Natural killer cell (primary cell): Measurements from ENCODE around the gene ZNF420. TPM values are rescaled to one million over a fixed set of nuclear protein-coding genes. Genes with fewer than 3 reads are reported as not detected.
"Not testable (repeated sequence)": the region's sequence is repeated elsewhere in the genome, so short reads cannot be mapped to it uniquely, and the experiment has no call there.

Experiments
- ATAC-seq, 3 donors: fragments of 150-1000 bp in 2 of 3; fragments of 200-7000 bp in 1 of 3; cut with Tn5 transposase; 1 replicate in 1 of 3; 2 replicates in 2 of 3; pipeline ENCODE4 v1.10.0; 2021; ENCODE audit warnings: mild to moderate bottlenecking in 2 of 3, moderate library complexity in 2 of 3
- DNase-seq, 2 donors: peaks; one replicate each; pipeline versions ENCODE4 v3.0.0 to v3.0.0-alpha.2; 2013 to 2021; ENCODE audit warnings: mixed read lengths in 1 of 2
- H3K27ac ChIP-seq: one replicate; pipeline ENCODE4 v1.5.1; 2013; ENCODE audit warnings: mild to moderate bottlenecking, low read length
- H3K27me3 ChIP-seq: one replicate; pipeline ENCODE4 v1.6.1; 2013; ENCODE audit warnings: low read length; ENCODE audit not compliant: control insufficient read depth, insufficient read depth
- H3K36me3 ChIP-seq: one replicate; pipeline ENCODE4 v1.6.1; 2013; ENCODE audit warnings: low read length; ENCODE audit not compliant: control insufficient read depth, insufficient read depth
- H3K4me1 ChIP-seq: one replicate; pipeline ENCODE4 v1.6.1; 2013; ENCODE audit warnings: low read length; ENCODE audit not compliant: control insufficient read depth, insufficient read depth
- H3K4me3 ChIP-seq: one replicate; pipeline ENCODE4 v1.5.1; 2013; ENCODE audit warnings: low read length
- H3K9me3 ChIP-seq: one replicate; pipeline ENCODE4 v1.6.1; 2013; ENCODE audit warnings: low read length; ENCODE audit not compliant: control insufficient read depth, insufficient read depth
- H3K27ac Mint-ChIP-seq, 2 donors: one replicate each; pipeline ENCODE4 v1.8.0; 2022; ENCODE audit warnings: mild to moderate bottlenecking in 2 of 2, mixed read lengths in 2 of 2, moderate library complexity in 1 of 2
- H3K27me3 Mint-ChIP-seq, 2 donors: one replicate each; pipeline ENCODE4 v1.8.0; 2022; ENCODE audit warnings: low read depth in 2 of 2, mixed read lengths in 2 of 2
- H3K36me3 Mint-ChIP-seq: one replicate; pipeline ENCODE4 v1.8.0; 2022; ENCODE audit warnings: mixed read lengths
- H3K4me1 Mint-ChIP-seq, 2 donors: one replicate each; pipeline ENCODE4 v1.8.0; 2022; ENCODE audit warnings: mixed read lengths in 2 of 2
- H3K4me3 Mint-ChIP-seq: one replicate; pipeline ENCODE4 v1.8.0; 2022; ENCODE audit warnings: mild to moderate bottlenecking, moderate library complexity, mixed read lengths
- H3K9me3 Mint-ChIP-seq, 2 donors: one replicate each; pipeline ENCODE4 v1.8.0; 2022; ENCODE audit warnings: mixed read lengths in 2 of 2
- CTCF ChIP-seq: fragments of 200-600 bp; IDR thresholded peaks from one replicate; pipeline ENCODE4 v1.8.0; 2022; ENCODE audit warnings: antibody characterized with exemption
- WGBS: methylation state at CpG from one replicate; pipeline ENCODE4 v1.1.7; 2013; ENCODE audit warnings: missing lambda C conversion rate; ENCODE audit not compliant: insufficient coverage; 5-methylcytosine and 5-hydroxymethylcytosine counted together
- intact Hi-C: fragments of 100-400 bp; cut with micrococcal nuclease; formaldehyde crosslinking; loops from one replicate; pipeline ENCODE4 v1.14.2; 2022
- total RNA-seq, 4 donors: library from RNA; stranded (reverse); fragments of 120-200 nt in 1 of 4; gene quantifications; one replicate each; pipeline versions ENCODE4 v1.2.3 to v1.2.4, GENCODE V29; 2013 to 2022

ZNF420 gene
- total RNA-seq, 3 donors from 2014 or later (not counting 1 experiment from before 2014, with no cell fraction given) = 6.4 to 15.6 (median 10.2) TPM

- peaks cover 30% of the 10 kb centered on the region for H3K9me3 ChIP-seq
- no peak for ATAC-seq
- Mint-ChIP-seq H3K9me3 (peaks cover 20 to 31% of the 10 kb centered on the region in 2 donors), H3K36me3 (peaks cover 65% of the 10 kb centered on the region), H3K27ac (no peak overlapping the region), H3K27me3 (no peaks in the 10 kb centered on the region), H3K4me3 (no peak overlapping the region), H3K4me1 (peaks cover 0 to 4% of the 10 kb centered on the region in 2 donors)
- DNase-seq = no peak
- H3K4me1 ChIP-seq = no peaks in the 10 kb centered on the region
- no CpG with 5 or more reads among the region's 1 CpG for WGBS
- intact Hi-C loops = no loop called here
- H3K27ac ChIP-seq = no peak overlapping the region
- peaks cover 56% of the 10 kb centered on the region for H3K36me3 ChIP-seq
- no peaks in the 10 kb centered on the region for H3K27me3 ChIP-seq
- H3K4me3 ChIP-seq = no peak overlapping the region
- no peak for TF ChIP-seq CTCF
Observed at GRCh38 chr19:37098570-37098969, 20.3 kb downstream of the ZNF420 start.

GRCh38 chr19:37104135-37104534 lies 25.9 kb downstream of the ZNF420 start:
- intact Hi-C loops, DNase-seq, ATAC-seq, H3K4me1 Mint-ChIP-seq, H3K27ac Mint-ChIP-seq, H3K27me3 ChIP-seq, H3K27me3 Mint-ChIP-seq, H3K27ac ChIP-seq, H3K4me1 ChIP-seq, H3K4me3 ChIP-seq, H3K4me3 Mint-ChIP-seq: not testable (repeated sequence)
- WGBS = 94% methylated on average over 3 of the region's 5 CpGs
- Mint-ChIP-seq H3K36me3 (peaks cover 62% of the 10 kb centered on the region), H3K9me3 (peaks cover 12 to 24% of the 10 kb centered on the region in 2 donors)
- Histone ChIP-seq H3K9me3 (peaks cover 45% of the 10 kb centered on the region), H3K36me3 (peaks cover 29% of the 10 kb centered on the region)

- H3K4me3 ChIP-seq, H3K4me1 ChIP-seq, H3K4me1 Mint-ChIP-seq, H3K27me3 ChIP-seq, DNase-seq, ATAC-seq, H3K27me3 Mint-ChIP-seq, H3K4me3 Mint-ChIP-seq, intact Hi-C loops, H3K27ac ChIP-seq, H3K27ac Mint-ChIP-seq: not testable (repeated sequence)
- Mint-ChIP-seq H3K9me3 (peaks cover 18 to 34% of the 10 kb centered on the region in 2 donors), H3K36me3 (peaks cover 66% of the 10 kb centered on the region)
- Histone ChIP-seq H3K36me3 (peaks cover 31% of the 10 kb centered on the region), H3K9me3 (peaks cover 71% of the 10 kb centered on the region)
- 95% methylated on average over 6 of the region's 7 CpGs for WGBS
Observed at GRCh38 chr19:37111753-37112152, 33.5 kb downstream of the ZNF420 start.

GRCh38 chr19:37114001-37114400 lies 35.8 kb downstream of the ZNF420 start:
- H3K9me3 ChIP-seq = peaks cover 59% of the 10 kb centered on the region
- no peak for DNase-seq
- Mint-ChIP-seq H3K9me3 (peaks cover 20 to 37% of the 10 kb centered on the region in 2 donors), H3K4me3 (no peak overlapping the region), H3K27ac (no peak overlapping the region), H3K27me3 (no peaks in the 10 kb centered on the region), H3K36me3 (peaks cover 71% of the 10 kb centered on the region), H3K4me1 (no peaks in the 10 kb centered on the region)
- no peak for ATAC-seq
- H3K27ac ChIP-seq = no peak overlapping the region
- peaks cover 22% of the 10 kb centered on the region for H3K36me3 ChIP-seq
- H3K4me3 ChIP-seq = no peak overlapping the region
- H3K27me3 ChIP-seq = no peaks in the 10 kb centered on the region
- intact Hi-C loops = no loop called here
- 96% methylated on average over 7 of the region's 9 CpGs for WGBS
- no peak for TF ChIP-seq CTCF
- no peaks in the 10 kb centered on the region for H3K4me1 ChIP-seq

- not testable (repeated sequence) for H3K36me3 ChIP-seq, H3K27me3 Mint-ChIP-seq, H3K4me1 ChIP-seq, H3K27ac Mint-ChIP-seq, H3K4me3 Mint-ChIP-seq, H3K27ac ChIP-seq, H3K4me1 Mint-ChIP-seq, ATAC-seq, H3K27me3 ChIP-seq, DNase-seq, H3K4me3 ChIP-seq
- peaks cover 20% of the 10 kb centered on the region for H3K9me3 ChIP-seq
- intact Hi-C loops = loop anchor here (10.0 kb wide), 1 partner anchor 397 kb away; no protein-coding TSS in a partner anchor
- H3K36me3 Mint-ChIP-seq = peaks cover 60% of the 10 kb centered on the region
- H3K9me3 Mint-ChIP-seq = peaks cover 20 to 38% of the 10 kb centered on the region in 2 donors
- 100% methylated on average over 1 of the region's 3 CpGs for WGBS
Observed at GRCh38 chr19:37122093-37122492, 43.9 kb downstream of the ZNF420 start.
